ENCODE measurements around the gene PRPF18.

Gene PRPF18

DNA sequence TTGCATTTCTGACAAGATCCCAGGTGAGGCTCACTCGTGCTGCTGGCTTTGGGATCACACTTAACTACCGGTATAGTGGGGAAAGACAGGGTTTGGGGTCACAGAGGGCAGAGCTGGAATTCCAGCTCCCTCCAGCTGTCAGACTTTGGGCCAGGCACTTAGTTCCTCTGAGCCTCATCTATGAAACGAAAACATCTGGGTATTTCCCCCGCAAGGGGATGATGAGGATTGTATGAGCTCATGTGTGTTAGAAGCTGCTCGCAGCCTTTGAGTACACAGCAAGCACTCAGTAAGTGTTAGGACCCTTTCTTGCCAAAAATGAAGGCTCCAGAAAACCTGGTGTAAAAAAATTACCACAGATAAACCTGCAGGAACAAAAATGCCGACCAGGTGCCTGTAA lies 66.1 kb downstream of the PRPF18 start:
- TF ChIP-seq Cebpa-rat (IDR thresholded peaks at IDR 0.05), result no peak
- no peaks in the 10 kb centered on the region for H3K27me3 ChIP-seq
- H3K4me1 ChIP-seq, result peaks cover 15% of the 10 kb centered on the region
- H3K9ac ChIP-seq, result no peak overlapping the region
- no peaks in the 10 kb centered on the region for H4K20me1 ChIP-seq
- peaks cover 12% of the 10 kb centered on the region for H3K36me3 ChIP-seq
- H3K9me3 ChIP-seq, result no peaks in the 10 kb centered on the region
- no peak overlapping the region for H3K4me2 ChIP-seq
- H3K4me3 ChIP-seq, result no peak overlapping the region
- H3K27ac ChIP-seq, result no peak overlapping the region

DNA sequence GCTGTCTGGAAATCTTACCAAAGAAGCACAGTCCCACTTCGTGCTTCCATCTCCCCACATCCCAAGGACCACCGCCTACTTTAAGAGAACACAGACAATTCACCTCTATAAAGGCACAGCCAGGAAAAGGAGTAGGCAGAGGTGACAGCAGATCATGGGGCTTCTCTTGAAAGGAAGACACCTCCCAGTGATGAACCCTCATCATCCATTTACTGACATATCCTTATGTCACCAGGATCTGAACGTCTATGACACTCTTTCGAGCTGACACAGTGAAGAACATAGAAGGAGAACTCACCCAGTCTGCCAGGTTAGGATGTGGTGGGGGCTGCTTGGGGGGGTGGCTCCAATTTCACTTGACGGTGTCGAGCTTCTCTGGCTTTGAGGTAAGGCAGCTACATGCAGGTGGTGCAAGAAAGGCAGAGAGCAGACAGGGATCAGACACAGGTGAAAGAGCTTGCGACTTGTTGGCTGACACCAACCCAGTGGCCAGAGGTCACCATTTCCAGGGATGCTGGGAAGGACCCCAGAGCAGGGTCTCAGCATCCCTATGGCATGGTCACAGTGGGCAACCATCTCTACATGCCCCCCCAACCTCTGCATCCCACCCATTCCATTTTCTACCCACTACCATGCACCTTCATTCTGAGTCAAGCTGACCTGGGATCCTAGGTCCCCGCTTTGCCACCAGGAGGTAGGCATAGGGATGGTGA lies 67.5 kb downstream of the PRPF18 start:
- Histone ChIP-seq H3K4me2 (no peak overlapping the region), H3K27ac (no peak overlapping the region), H3K36me3 (peaks cover 8% of the 10 kb centered on the region; the same call in 1 of the 2 replicates), H3K4me3 (no peak overlapping the region), H3K9ac (no peak overlapping the region), H3K4me1 (peaks cover 20% of the 10 kb centered on the region), H3K9me3 (no peaks in the 10 kb centered on the region), H4K20me1 (no peaks in the 10 kb centered on the region), H3K27me3 (no peaks in the 10 kb centered on the region)
- no peak for TF ChIP-seq Cebpa-rat (IDR thresholded peaks at IDR 0.05)

- Histone ChIP-seq H3K4me2 (no peak overlapping the region), H3K4me1 (peaks cover 21% of the 10 kb centered on the region), H3K27ac (no peak overlapping the region), H3K4me3 (no peak overlapping the region), H4K20me1 (no peaks in the 10 kb centered on the region), H3K9ac (no peak overlapping the region), H3K27me3 (no peaks in the 10 kb centered on the region), H3K36me3 (peaks cover 8% of the 10 kb centered on the region; the same call in 1 of the 2 replicates), H3K9me3 (no peaks in the 10 kb centered on the region)
- TF ChIP-seq Cebpa-rat (IDR thresholded peaks at IDR 0.05), result no peak
Observed at GRCh38 chr10:13654846-13655245, 68.1 kb downstream of the PRPF18 start.

- Histone ChIP-seq H3K27me3 (no peaks in the 10 kb centered on the region), H3K9me3 (no peaks in the 10 kb centered on the region), H4K20me1 (no peaks in the 10 kb centered on the region), H3K36me3 (peaks cover 8% of the 10 kb centered on the region; the same call in 1 of the 2 replicates), H3K4me2 (no peak overlapping the region), H3K4me3 (no peak overlapping the region), H3K27ac (no peak overlapping the region), H3K9ac (no peak overlapping the region), H3K4me1 (peaks cover 34% of the 10 kb centered on the region)
- no peak for TF ChIP-seq Cebpa-rat (IDR thresholded peaks at IDR 0.05)
Observed at GRCh38 chr10:13656337-13657100, 69.8 kb downstream of the PRPF18 start.

- H3K36me3 ChIP-seq, result peaks cover 8% of the 10 kb centered on the region; the same call in 1 of the 2 replicates
- H3K27me3 ChIP-seq, result no peaks in the 10 kb centered on the region
- H3K4me1 ChIP-seq, result peaks cover 34% of the 10 kb centered on the region
- no peak overlapping the region for H3K4me3 ChIP-seq
- H3K9ac ChIP-seq, result no peak overlapping the region
- H4K20me1 ChIP-seq, result no peaks in the 10 kb centered on the region
- no peak for TF ChIP-seq Cebpa-rat (IDR thresholded peaks at IDR 0.05)
- H3K27ac ChIP-seq, result no peak overlapping the region
- no peaks in the 10 kb centered on the region for H3K9me3 ChIP-seq
- H3K4me2 ChIP-seq, result no peak overlapping the region
Observed at GRCh38 chr10:13657101-13657680, 70.4 kb downstream of the PRPF18 start.

DNA sequence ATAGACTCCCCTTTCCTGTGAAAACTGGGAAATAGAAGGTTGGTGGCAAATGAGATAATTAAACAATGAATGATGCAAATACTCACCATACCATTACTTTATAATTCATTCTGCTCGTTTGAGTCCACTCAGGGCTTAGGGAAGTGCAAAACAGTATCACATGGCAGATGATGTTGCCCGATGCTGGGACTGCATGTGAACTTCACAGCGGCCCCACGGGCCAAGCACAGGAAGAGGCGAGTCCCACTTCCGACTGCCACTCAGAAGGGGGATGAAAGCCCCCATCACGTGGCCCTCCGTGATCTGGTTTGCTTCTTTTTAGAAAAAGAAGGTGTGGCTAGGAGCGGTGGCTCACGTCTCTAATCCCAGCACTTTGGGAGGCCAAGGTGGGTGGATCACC lies 71.5 kb downstream of the PRPF18 start:
- no peak overlapping the region for H3K4me3 ChIP-seq
- H3K9me3 ChIP-seq, result no peaks in the 10 kb centered on the region
- H3K27me3 ChIP-seq, result no peaks in the 10 kb centered on the region
- H3K4me2 ChIP-seq, result peak overlapping the region; percentile 78
- H3K27ac ChIP-seq, result no peak overlapping the region
- H3K4me1 ChIP-seq, result peaks cover 34% of the 10 kb centered on the region
- peaks cover 8% of the 10 kb centered on the region; the same call in 1 of the 2 replicates for H3K36me3 ChIP-seq
- TF ChIP-seq Cebpa-rat (IDR thresholded peaks at IDR 0.05), result no peak
- no peak overlapping the region for H3K9ac ChIP-seq
- H4K20me1 ChIP-seq, result no peaks in the 10 kb centered on the region

- peaks cover 8% of the 10 kb centered on the region; the same call in 1 of the 2 replicates for H3K36me3 ChIP-seq
- no peaks in the 10 kb centered on the region for H3K27me3 ChIP-seq
- no peak for TF ChIP-seq Cebpa-rat (IDR thresholded peaks at IDR 0.05)
- H3K9ac ChIP-seq, result no peak overlapping the region
- no peaks in the 10 kb centered on the region for H3K9me3 ChIP-seq
- H3K27ac ChIP-seq, result peak overlapping the region; percentile 51; the same call in 1 of the 2 replicates
- peak overlapping the region; percentile 78 for H3K4me2 ChIP-seq
- H4K20me1 ChIP-seq, result no peaks in the 10 kb centered on the region
- H3K4me1 ChIP-seq, result peaks cover 34% of the 10 kb centered on the region
- peak overlapping the region; percentile 6; the same call in 1 of the 2 replicates for H3K4me3 ChIP-seq
Observed at GRCh38 chr10:13658871-13659685, 72.3 kb downstream of the PRPF18 start.

DNA sequence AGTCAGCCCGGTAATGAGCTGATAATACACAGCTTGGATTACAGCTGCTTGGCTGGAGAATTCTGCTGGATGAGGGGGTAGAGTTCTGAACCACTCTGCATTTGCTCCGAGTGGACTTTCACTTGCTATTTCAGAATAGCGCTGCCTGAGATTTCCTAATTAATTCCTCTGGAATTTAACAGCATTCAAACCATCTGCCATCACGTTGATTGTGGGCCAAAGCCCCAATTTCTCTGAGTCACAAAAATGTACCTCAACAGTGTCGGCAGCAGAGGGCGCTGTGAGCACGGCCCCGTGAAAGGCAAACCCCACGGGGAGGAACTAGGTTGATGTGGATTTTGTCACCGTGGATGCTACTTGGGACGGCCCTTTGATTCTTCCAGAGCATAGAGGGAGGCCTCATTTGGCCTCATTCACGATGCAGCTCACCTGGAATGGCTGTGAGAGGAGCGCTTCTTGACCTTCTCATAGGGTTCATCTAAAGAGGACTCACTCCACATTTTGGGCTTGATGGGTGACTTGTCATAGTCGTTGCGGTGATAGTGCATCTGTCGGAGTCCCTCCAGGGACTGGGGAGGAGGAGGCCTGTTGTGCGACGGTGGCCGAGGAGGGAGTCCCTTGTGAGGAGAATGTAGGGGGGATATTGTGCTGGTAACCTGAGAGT lies 73.3 kb downstream of the PRPF18 start:
- Histone ChIP-seq H3K9me3 (no peaks in the 10 kb centered on the region), H3K27me3 (no peaks in the 10 kb centered on the region), H3K27ac (peak overlapping the region; percentile 51; the same call in 1 of the 2 replicates), H3K36me3 (peaks cover 8% of the 10 kb centered on the region; the same call in 1 of the 2 replicates), H3K4me3 (no peak overlapping the region), H3K4me1 (peaks cover 34% of the 10 kb centered on the region), H3K4me2 (peak overlapping the region; percentile 78), H3K9ac (no peak overlapping the region), H4K20me1 (no peaks in the 10 kb centered on the region)
- TF ChIP-seq Cebpa-rat (IDR thresholded peaks at IDR 0.05), result no peak

GRCh38 chr10:13660551-13660920 lies 73.8 kb downstream of the PRPF18 start:
- TF ChIP-seq Cebpa-rat (IDR thresholded peaks at IDR 0.05), result no peak
- H4K20me1 ChIP-seq, result no peaks in the 10 kb centered on the region
- peaks cover 34% of the 10 kb centered on the region for H3K4me1 ChIP-seq
- H3K9ac ChIP-seq, result no peak overlapping the region
- peak overlapping the region; percentile 78 for H3K4me2 ChIP-seq
- H3K9me3 ChIP-seq, result no peaks in the 10 kb centered on the region
- H3K27me3 ChIP-seq, result no peaks in the 10 kb centered on the region
- H3K36me3 ChIP-seq, result peaks cover 8% of the 10 kb centered on the region; the same call in 1 of the 2 replicates
- no peak overlapping the region for H3K27ac ChIP-seq
- no peak overlapping the region for H3K4me3 ChIP-seq
